Measurements from ENCODE around the gene RPL19. TPM values are rescaled to one million over a fixed set of nuclear protein-coding genes. Genes with fewer than 3 reads are reported as not detected.

The RPL19 gene
- total and polyA plus RNA-seq, 2 experiments from 2014 or later: 1,594 to 2,627 TPM

DNA sequence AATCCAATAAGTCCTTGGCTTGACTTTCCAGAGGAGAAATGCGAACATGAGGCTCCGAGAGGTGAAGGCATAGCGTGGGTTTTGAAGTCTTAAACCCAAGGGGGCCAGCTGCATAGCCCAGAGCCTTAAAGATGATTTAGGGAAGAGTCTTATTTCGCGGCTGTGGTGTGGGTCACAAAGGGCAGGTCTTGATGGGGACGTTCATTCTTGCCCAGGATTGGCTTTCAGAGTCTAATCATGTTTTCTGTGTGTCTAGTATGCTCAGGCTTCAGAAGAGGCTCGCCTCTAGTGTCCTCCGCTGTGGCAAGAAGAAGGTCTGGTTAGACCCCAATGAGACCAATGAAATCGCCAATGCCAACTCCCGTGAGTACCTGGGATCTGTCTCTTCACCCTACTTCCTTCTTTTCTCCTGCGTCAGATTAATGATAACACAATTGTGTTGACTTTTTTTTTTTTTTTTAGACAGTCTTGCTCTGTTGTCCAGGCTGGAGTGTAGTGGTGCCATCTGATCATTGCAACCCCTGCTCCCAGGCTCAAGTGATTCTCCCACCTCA is 951 bp downstream of the RPL19 start (continued):
- TF ChIP-seq, protein P1, sequence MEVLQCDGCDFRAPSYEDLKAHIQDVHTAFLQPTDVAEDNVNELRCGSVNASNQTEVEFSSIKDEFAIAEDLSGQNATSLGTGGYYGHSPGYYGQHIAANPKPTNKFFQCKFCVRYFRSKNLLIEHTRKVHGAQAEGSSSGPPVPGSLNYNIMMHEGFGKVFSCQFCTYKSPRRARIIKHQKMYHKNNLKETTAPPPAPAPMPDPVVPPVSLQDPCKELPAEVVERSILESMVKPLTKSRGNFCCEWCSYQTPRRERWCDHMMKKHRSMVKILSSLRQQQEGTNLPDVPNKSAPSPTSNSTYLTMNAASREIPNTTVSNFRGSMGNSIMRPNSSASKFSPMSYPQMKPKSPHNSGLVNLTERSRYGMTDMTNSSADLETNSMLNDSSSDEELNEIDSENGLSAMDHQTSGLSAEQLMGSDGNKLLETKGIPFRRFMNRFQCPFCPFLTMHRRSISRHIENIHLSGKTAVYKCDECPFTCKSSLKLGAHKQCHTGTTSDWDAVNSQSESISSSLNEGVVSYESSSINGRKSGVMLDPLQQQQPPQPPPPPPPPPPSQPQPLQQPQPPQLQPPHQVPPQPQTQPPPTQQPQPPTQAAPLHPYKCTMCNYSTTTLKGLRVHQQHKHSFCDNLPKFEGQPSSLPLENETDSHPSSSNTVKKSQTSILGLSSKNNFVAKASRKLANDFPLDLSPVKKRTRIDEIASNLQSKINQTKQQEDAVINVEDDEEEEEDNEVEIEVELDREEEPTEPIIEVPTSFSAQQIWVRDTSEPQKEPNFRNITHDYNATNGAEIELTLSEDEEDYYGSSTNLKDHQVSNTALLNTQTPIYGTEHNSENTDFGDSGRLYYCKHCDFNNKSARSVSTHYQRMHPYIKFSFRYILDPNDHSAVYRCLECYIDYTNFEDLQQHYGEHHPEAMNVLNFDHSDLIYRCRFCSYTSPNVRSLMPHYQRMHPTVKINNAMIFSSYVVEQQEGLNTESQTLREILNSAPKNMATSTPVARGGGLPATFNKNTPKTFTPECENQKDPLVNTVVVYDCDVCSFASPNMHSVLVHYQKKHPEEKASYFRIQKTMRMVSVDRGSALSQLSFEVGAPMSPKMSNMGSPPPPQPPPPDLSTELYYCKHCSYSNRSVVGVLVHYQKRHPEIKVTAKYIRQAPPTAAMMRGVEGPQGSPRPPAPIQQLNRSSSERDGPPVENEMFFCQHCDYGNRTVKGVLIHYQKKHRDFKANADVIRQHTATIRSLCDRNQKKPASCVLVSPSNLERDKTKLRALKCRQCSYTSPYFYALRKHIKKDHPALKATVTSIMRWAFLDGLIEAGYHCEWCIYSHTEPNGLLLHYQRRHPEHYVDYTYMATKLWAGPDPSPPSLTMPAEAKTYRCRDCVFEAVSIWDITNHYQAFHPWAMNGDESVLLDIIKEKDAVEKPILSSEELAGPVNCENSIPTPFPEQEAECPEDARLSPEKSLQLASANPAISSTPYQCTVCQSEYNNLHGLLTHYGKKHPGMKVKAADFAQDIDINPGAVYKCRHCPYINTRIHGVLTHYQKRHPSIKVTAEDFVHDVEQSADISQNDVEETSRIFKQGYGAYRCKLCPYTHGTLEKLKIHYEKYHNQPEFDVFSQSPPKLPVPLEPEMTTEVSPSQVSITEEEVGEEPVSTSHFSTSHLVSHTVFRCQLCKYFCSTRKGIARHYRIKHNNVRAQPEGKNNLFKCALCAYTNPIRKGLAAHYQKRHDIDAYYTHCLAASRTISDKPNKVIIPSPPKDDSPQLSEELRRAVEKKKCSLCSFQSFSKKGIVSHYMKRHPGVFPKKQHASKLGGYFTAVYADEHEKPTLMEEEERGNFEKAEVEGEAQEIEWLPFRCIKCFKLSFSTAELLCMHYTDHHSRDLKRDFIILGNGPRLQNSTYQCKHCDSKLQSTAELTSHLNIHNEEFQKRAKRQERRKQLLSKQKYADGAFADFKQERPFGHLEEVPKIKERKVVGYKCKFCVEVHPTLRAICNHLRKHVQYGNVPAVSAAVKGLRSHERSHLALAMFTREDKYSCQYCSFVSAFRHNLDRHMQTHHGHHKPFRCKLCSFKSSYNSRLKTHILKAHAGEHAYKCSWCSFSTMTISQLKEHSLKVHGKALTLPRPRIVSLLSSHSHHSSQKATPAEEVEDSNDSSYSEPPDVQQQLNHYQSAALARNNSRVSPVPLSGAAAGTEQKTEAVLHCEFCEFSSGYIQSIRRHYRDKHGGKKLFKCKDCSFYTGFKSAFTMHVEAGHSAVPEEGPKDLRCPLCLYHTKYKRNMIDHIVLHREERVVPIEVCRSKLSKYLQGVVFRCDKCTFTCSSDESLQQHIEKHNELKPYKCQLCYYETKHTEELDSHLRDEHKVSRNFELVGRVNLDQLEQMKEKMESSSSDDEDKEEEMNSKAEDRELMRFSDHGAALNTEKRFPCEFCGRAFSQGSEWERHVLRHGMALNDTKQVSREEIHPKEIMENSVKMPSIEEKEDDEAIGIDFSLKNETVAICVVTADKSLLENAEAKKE (CRISPR knock-in tag; IDR thresholded peaks at IDR 0.05): no peak
- no peak for TF ChIP-seq STAT1 (IDR thresholded peaks at IDR 0.05; ENCODE audit: unreplicated experiment)

DNA sequence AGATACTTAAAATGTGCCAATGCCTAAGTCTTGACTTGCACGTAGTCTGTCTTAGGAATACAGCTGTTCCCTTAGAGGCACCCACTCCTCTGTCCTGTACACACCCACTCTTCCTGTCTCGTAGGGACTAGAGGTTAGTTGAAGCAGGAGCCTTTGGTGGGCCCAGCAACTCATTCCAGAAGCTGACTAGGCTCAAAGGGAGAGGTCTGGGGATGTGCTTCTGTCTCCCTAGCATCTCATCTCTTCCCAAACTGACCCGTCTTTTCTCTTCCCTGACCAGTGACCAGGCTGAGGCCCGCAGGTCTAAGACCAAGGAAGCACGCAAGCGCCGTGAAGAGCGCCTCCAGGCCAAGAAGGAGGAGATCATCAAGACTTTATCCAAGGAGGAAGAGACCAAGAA is 4.2 kb downstream of the RPL19 start:
- Mint-ChIP-seq H3K9me3 (no peaks in the 10 kb centered on the region; the same call in 1 of the 3 replicates), H3K27me3 (ENCODE audit: insufficient read depth, low read depth, poor library complexity) (peaks cover 18% of the 10 kb centered on the region), H3K27ac (no peak overlapping the region), H3K36me3 (ENCODE audit: low read depth) (peaks cover 57% of the 10 kb centered on the region), H3K4me1 (peaks cover 43% of the 10 kb centered on the region), H3K4me3 (no peak overlapping the region)
- Histone ChIP-seq H2AFZ (no peak overlapping the region), H3F3A (replicated peaks; ENCODE audit: low read depth) (peaks cover 59% of the 10 kb centered on the region), H3K4me2 (no peak overlapping the region), H3K9me2 (ENCODE audit: insufficient read depth) (no peaks in the 10 kb centered on the region), H4K20me1 (replicated peaks; ENCODE audit: insufficient read depth) (peaks cover 28% of the 10 kb centered on the region), H3K4me3 (no peak overlapping the region), H3K27me3 (ENCODE audit: insufficient read depth) (no peaks in the 10 kb centered on the region), H3K4me1 (ENCODE audit: insufficient read depth) (peaks cover 25% of the 10 kb centered on the region), H3K36me3 (ENCODE audit: insufficient read depth) (peaks cover 46% of the 10 kb centered on the region), H3K79me2 (replicated peaks; ENCODE audit: insufficient read depth) (peaks cover 26% of the 10 kb centered on the region), H3K27ac (ENCODE audit: low read depth) (peak overlapping the region; percentile 66)
- DNase-seq (ENCODE audit: low spot score) (no peak), ATAC-seq (no peak)
- TF ChIP-seq POLR2AphosphoS5 (IDR thresholded peaks at IDR 0.05; ENCODE audit: low read depth) (no peak), ZNF331 (CRISPR knock-in tag; IDR thresholded peaks at IDR 0.05; ENCODE audit: low read depth) (no peak), NANOG (IDR thresholded peaks at IDR 0.05; ENCODE audit: borderline replicate concordance) (no peak), EZH2phosphoT487 (IDR thresholded peaks at IDR 0.05; ENCODE audit: unreplicated experiment) (no peak), ZNF114 (CRISPR knock-in tag; IDR thresholded peaks at IDR 0.05) (no peak), STAT1 (IDR thresholded peaks at IDR 0.05; ENCODE audit: unreplicated experiment) (no peak), CREB1 (CRISPR knock-in tag; IDR thresholded peaks at IDR 0.05; ENCODE audit: low read depth) (no peak), EZH2 (IDR thresholded peaks at IDR 0.05; ENCODE audit: low read depth, unreplicated experiment) (no peak), JUNB (IDR thresholded peaks at IDR 0.05; ENCODE audit: unreplicated experiment) (no peak)
- TF ChIP-seq, protein P1 (CRISPR knock-in tag; IDR thresholded peaks at IDR 0.05): no peak
